Cerebellar nuclear complex (tissue), 1 donor: ENCODE data around the gene ERCC8.

ENCODE experiments used
- DNase-seq, 2 experiments: peaks; one replicate each; lab custom pipeline; 2025; lab: John Stamatoyannopoulos, UW

ERCC8 gene

DNA sequence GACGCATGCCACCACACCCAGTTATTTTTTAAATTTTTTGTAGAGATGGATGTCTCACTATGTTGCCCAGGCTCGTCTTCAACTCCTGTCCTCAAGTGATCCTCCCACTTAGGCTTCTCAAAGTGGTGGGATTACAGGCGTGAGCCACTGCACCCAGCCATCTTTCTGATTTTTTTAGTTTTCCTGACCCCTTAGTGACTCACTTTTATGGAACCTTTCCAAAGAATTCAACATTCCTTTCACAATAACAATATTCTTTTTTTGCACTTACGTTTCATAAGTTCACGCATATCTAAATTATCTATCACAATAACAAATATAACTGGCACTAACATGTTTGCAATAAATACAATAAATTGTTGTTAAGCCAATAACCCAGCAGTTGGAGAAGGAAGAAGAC, 109.3 kb downstream of the ERCC8 start:
- DNase-seq: no peak

DNA sequence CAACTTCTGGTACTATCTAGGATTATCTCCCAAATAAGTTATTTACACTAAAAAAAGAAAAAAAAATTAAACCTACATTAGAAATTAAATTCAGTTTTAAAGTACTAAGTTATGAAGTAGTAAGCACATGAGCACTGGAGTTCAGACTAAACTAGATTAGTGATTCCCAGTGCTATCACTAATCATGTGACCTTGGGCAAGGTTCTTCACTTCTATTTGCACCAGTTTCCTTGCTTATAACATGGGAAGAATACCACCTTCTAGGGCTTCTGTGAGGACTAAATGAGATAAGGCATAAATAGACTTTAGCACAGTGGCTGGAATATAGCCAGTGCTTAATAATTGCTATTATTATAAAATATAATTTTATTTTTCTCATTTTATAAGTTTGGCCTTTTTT, 111.3 kb downstream of the ERCC8 start:
- DNase-seq: no peak

GRCh38 chr5:60830581-60831127, 114.2 kb downstream of the ERCC8 start:
- no peak for DNase-seq

DNA sequence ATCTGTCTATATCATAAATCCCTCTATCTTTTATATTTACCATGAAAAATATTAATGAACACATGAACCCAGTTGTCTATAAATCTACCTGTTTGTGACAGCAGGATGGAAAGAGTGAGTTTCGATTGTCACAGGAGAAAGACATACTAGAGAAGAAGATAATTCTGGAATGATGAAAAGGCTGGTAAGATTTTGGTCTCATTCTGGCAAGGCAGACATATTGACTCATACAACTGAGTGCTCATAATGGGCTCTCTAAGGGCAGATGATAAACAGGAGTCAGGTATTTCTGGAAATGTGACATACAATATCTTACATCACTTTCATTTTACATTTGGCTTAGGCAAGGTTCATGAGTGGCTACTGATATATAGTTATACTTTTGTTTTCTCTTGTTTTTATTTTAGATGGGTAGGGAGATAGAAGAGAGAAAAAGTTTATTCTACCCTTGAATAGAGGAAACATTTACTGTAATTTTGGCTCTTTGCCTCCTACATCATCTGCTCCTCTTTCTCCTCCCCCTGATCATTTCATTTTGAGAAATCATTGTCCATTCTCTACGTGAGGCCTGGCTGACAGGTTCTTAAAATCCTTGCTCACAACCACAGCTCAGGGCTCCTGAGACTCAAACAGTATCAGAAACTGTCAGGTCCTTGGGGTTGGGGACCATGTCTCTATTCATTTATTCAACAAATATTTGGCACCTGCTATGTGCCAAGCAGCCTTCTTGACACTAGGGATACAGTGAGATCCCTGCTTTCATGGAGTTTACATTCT, 115.2 kb downstream of the ERCC8 start:
- DNase-seq: no peak

DNA sequence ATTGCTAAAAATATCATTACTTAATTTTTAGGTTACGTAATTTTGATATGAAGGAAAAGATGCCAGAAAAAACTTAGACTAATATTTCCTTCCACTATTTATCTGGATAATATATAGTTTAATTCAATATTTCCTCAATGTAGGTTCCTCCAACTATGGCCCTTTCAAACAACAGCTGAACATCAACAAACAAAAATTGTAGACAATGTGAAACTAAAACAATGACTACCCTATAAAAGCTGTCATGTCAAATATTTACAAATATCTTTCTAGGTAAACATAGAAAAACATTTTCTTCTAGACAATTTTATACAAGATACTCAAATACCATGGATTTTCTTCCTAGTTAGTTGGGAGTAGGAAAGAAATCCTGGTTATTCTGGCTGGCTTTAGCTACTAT, 117.7 kb downstream of the ERCC8 start:
- DNase-seq: no peak

DNA sequence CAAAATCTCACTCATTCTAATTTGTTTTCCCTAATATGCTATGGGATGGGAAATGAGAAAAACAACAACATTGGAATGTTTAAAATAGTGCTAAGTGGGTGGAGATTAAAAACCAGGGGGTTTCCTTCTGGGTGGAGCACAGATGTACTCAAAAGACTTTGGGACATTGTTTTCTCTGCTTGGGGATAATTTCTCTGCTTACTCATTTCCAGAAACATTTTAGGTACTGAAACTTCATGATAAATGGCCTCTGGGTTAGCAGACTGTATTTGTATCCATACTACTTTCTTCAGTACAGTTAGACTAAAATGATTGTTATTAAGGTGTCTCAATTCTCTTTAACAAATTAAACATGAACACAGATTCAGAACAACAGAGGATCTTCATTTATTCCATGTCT, 118.2 kb downstream of the ERCC8 start:
- DNase-seq: no peak
